ENCODE measurements around the gene PFAS. TPM values are rescaled to one million over a fixed set of nuclear protein-coding genes. Genes with fewer than 3 reads are reported as not detected.

PFAS gene
- total RNA-seq, 1 donor from 2014 or later = 121 TPM

GRCh38 chr17:8300627-8301242 is 51.6 kb downstream of the PFAS start:
- intact Hi-C loops (cut with micrococcal nuclease) = loop anchor here (1.0 to 2.0 kb wide), 8 partner anchors 51 to 240 kb away; partner anchors contain the start of genes ALOXE3, PFAS and TMEM107
- H3K4me3 Mint-ChIP-seq = no peak overlapping the region
- H3K27me3 Mint-ChIP-seq = no peaks in the 10 kb centered on the region
- peak overlapping the region; percentile 46 for H3K27ac Mint-ChIP-seq
- TF ChIP-seq CTCF (IDR thresholded peaks at IDR 0.05) = no peak
- ChIA-PET POLR2A (interaction anchor here (0.6 to 0.7 kb wide), 2 partner anchors 127 to 171 kb away, joined by 3 to 4 read pairs; no protein-coding TSS in a partner anchor), CTCF (interaction anchor here (0.7 to 5.3 kb wide), 16 partner anchors 12 to 243 kb away, joined by 3 to 58 read pairs (median 5); partner anchors contain the start of genes CTC1, PFAS and RANGRF)
- no peaks in the 10 kb centered on the region for H3K36me3 Mint-ChIP-seq (ENCODE audit: low read depth)
- peaks cover 8% of the 10 kb centered on the region for H3K4me1 Mint-ChIP-seq
- ATAC-seq (ENCODE audit: low read depth) (peak; percentile 97), DNase-seq (peak; percentile 30)
- no peaks in the 10 kb centered on the region for H3K9me3 Mint-ChIP-seq

- POLR2A ChIA-PET = no interaction called here
- intact Hi-C loops (cut with micrococcal nuclease) = no loop called here
- Mint-ChIP-seq H3K9me3 (no peaks in the 10 kb centered on the region), H3K36me3 (ENCODE audit: low read depth) (no peaks in the 10 kb centered on the region), H3K27ac (no peak overlapping the region), H3K4me3 (no peak overlapping the region), H3K27me3 (peaks cover 34% of the 10 kb centered on the region), H3K4me1 (no peaks in the 10 kb centered on the region)
- CTCF ChIA-PET = no interaction called here
- no peak for TF ChIP-seq CTCF (IDR thresholded peaks at IDR 0.05)
- DNase-seq (no peak), ATAC-seq (ENCODE audit: low read depth) (no peak)
Measured at GRCh38 chr17:8310601-8311123, 61.6 kb downstream of the PFAS start.

- intact Hi-C loops (cut with micrococcal nuclease) = no loop called here
- TF ChIP-seq CTCF (IDR thresholded peaks at IDR 0.05) = no peak
- Mint-ChIP-seq H3K27ac (no peak overlapping the region), H3K9me3 (no peaks in the 10 kb centered on the region), H3K36me3 (ENCODE audit: low read depth) (no peaks in the 10 kb centered on the region), H3K4me1 (no peaks in the 10 kb centered on the region), H3K4me3 (no peak overlapping the region), H3K27me3 (peaks cover 37% of the 10 kb centered on the region)
- ChIA-PET POLR2A (no interaction called here), CTCF (no interaction called here)
- no peak for DNase-seq
- no peak for ATAC-seq (ENCODE audit: low read depth)
Measured at GRCh38 chr17:8311131-8311790, 62.2 kb downstream of the PFAS start.

- TF ChIP-seq CTCF (IDR thresholded peaks at IDR 0.05) = no peak
- POLR2A ChIA-PET = no interaction called here
- Mint-ChIP-seq H3K27ac (no peak overlapping the region), H3K4me3 (no peak overlapping the region), H3K4me1 (no peaks in the 10 kb centered on the region), H3K9me3 (no peaks in the 10 kb centered on the region), H3K27me3 (peaks cover 37% of the 10 kb centered on the region), H3K36me3 (ENCODE audit: low read depth) (no peaks in the 10 kb centered on the region)
- CTCF ChIA-PET = no interaction called here
- DNase-seq (no peak), ATAC-seq (ENCODE audit: low read depth) (no peak)
- intact Hi-C loops (cut with micrococcal nuclease) = no loop called here
Measured at GRCh38 chr17:8312251-8312650, 63.2 kb downstream of the PFAS start.
